Measurements from ENCODE around the gene WFDC1. TPM values are rescaled to one million over a fixed set of nuclear protein-coding genes. Genes with fewer than 3 reads are reported as not detected.

Gene WFDC1
- total RNA-seq, 5 donors from 2014 or later (not counting 1 experiment from before 2014, with no cell fraction given) = not detected

GRCh38 chr16:84277244-84277823 is 17.3 kb upstream of the WFDC1 start:
- Histone ChIP-seq H3K27ac (ENCODE audit: low read length) (no peak overlapping the region), H3K4me3 (ENCODE audit: control insufficient read depth in 1 of 2, extremely low read depth in 1 of 2, low read length in 1 of 2) (no peak overlapping the region), H3K9me3 (no peaks in the 10 kb centered on the region), H3K36me3 (ENCODE audit: control insufficient read depth in 2 of 2, extremely low read depth in 1 of 2, insufficient read depth in 1 of 2, low read length in 1 of 2) (no peaks in the 10 kb centered on the region), H3K4me1 (ENCODE audit: control insufficient read depth in 1 of 2, extremely low read depth in 1 of 2, insufficient read depth in 2 of 2, low read length in 2 of 2) (peaks cover 0 to 2% of the 10 kb centered on the region in 2 experiments), H3K27me3 (replicated peaks in 1 of 2; ENCODE audit: control insufficient read depth in 2 of 2, extremely low read depth in 1 of 2, insufficient read depth in 2 of 2, low read length in 1 of 2) (peaks cover 0 to 30% of the 10 kb centered on the region in 2 experiments)
- POLR2A ChIA-PET = no interaction called here
- CTCF ChIA-PET = interaction anchor here (0.7 to 1.5 kb wide), 5 partner anchors 8 to 446 kb away, joined by 3 to 4 read pairs (median 3); no protein-coding TSS in a partner anchor
- DNase-seq (peak; percentile 8 to 82 (median 57)), ATAC-seq (replicated peaks in 1 of 4) (peak; percentile 57 to 78 (median 65))
- H3K36me3 Mint-ChIP-seq = no peaks in the 10 kb centered on the region
- peaks cover 0 to 2% (median 0%) of the 10 kb centered on the region in 3 donors for H3K4me1 Mint-ChIP-seq
- 8% methylated on average over 5 of the region's 10 CpGs for WGBS (ENCODE audit: insufficient coverage)
- no peak overlapping the region for H3K27ac Mint-ChIP-seq
- peaks cover 7 to 15% of the 10 kb centered on the region in 2 donors for H3K27me3 Mint-ChIP-seq
- H3K4me3 Mint-ChIP-seq = no peak overlapping the region
- H3K9me3 Mint-ChIP-seq = no peaks in the 10 kb centered on the region

- Mint-ChIP-seq H3K27me3 (peaks cover 7 to 17% of the 10 kb centered on the region in 2 donors), H3K4me3 (no peak overlapping the region), H3K4me1 (peaks cover 0 to 2% (median 0%) of the 10 kb centered on the region in 3 donors), H3K27ac (no peak overlapping the region), H3K36me3 (no peaks in the 10 kb centered on the region), H3K9me3 (no peaks in the 10 kb centered on the region)
- H3K4me3 ChIP-seq (ENCODE audit: control insufficient read depth in 1 of 2, extremely low read depth in 1 of 2, low read length in 1 of 2) = no peak overlapping the region
- POLR2A ChIA-PET = no interaction called here
- WGBS (ENCODE audit: insufficient coverage) = 86% methylated on average over 9 of the region's 12 CpGs
- peaks cover 0 to 30% of the 10 kb centered on the region in 2 experiments for H3K27me3 ChIP-seq (replicated peaks in 1 of 2; ENCODE audit: control insufficient read depth in 2 of 2, extremely low read depth in 1 of 2, insufficient read depth in 2 of 2, low read length in 1 of 2)
- DNase-seq (no peak), ATAC-seq (replicated peaks in 1 of 4) (no peak)
- H3K4me1 ChIP-seq (ENCODE audit: control insufficient read depth in 1 of 2, extremely low read depth in 1 of 2, insufficient read depth in 2 of 2, low read length in 2 of 2) = peaks cover 0 to 2% of the 10 kb centered on the region in 2 experiments
- H3K27ac ChIP-seq (ENCODE audit: low read length) = no peak overlapping the region
- CTCF ChIA-PET = interaction anchor here in 1 of 2 donors (1.1 kb wide), 1 partner anchor 228 kb away, joined by 3 read pairs; no protein-coding TSS in a partner anchor
- H3K9me3 ChIP-seq = no peaks in the 10 kb centered on the region
- no peaks in the 10 kb centered on the region for H3K36me3 ChIP-seq (ENCODE audit: control insufficient read depth in 2 of 2, extremely low read depth in 1 of 2, insufficient read depth in 1 of 2, low read length in 1 of 2)
These were observed 16.3 kb upstream of the WFDC1 start for GRCh38 chr16:84278333-84278732.

- no peaks in the 10 kb centered on the region for H3K36me3 Mint-ChIP-seq
- ChIA-PET CTCF (no interaction called here), POLR2A (no interaction called here)
- Histone ChIP-seq H3K36me3 (ENCODE audit: control insufficient read depth in 2 of 2, extremely low read depth in 1 of 2, insufficient read depth in 1 of 2, low read length in 1 of 2) (no peaks in the 10 kb centered on the region), H3K4me3 (ENCODE audit: control insufficient read depth in 1 of 2, extremely low read depth in 1 of 2, low read length in 1 of 2) (no peak overlapping the region), H3K27me3 (replicated peaks in 1 of 2; ENCODE audit: control insufficient read depth in 2 of 2, extremely low read depth in 1 of 2, insufficient read depth in 2 of 2, low read length in 1 of 2) (peaks cover 0 to 30% of the 10 kb centered on the region in 2 experiments), H3K4me1 (ENCODE audit: control insufficient read depth in 1 of 2, extremely low read depth in 1 of 2, insufficient read depth in 2 of 2, low read length in 2 of 2) (peaks cover 0 to 2% of the 10 kb centered on the region in 2 experiments), H3K27ac (ENCODE audit: low read length) (no peak overlapping the region), H3K9me3 (no peaks in the 10 kb centered on the region)
- peaks cover 0 to 2% (median 0%) of the 10 kb centered on the region in 3 donors for H3K4me1 Mint-ChIP-seq
- H3K27ac Mint-ChIP-seq = no peak overlapping the region
- H3K4me3 Mint-ChIP-seq = no peak overlapping the region
- no peaks in the 10 kb centered on the region for H3K9me3 Mint-ChIP-seq
- peaks cover 7 to 17% of the 10 kb centered on the region in 2 donors for H3K27me3 Mint-ChIP-seq
- ATAC-seq (replicated peaks in 1 of 4) (no peak), DNase-seq (no peak)
- WGBS (ENCODE audit: insufficient coverage) = 59% methylated on average over 2 of the region's 6 CpGs
These were observed 15.7 kb upstream of the WFDC1 start for GRCh38 chr16:84278968-84279367.

GRCh38 chr16:84279881-84280280 is 14.8 kb upstream of the WFDC1 start:
- DNase-seq (no peak), ATAC-seq (replicated peaks in 1 of 4) (no peak)
- H3K27me3 ChIP-seq (replicated peaks in 1 of 2; ENCODE audit: control insufficient read depth in 2 of 2, extremely low read depth in 1 of 2, insufficient read depth in 2 of 2, low read length in 1 of 2) = peaks cover 0 to 23% of the 10 kb centered on the region in 2 experiments
- POLR2A ChIA-PET = no interaction called here
- no peaks in the 10 kb centered on the region for H3K36me3 ChIP-seq (ENCODE audit: control insufficient read depth in 2 of 2, extremely low read depth in 1 of 2, insufficient read depth in 1 of 2, low read length in 1 of 2)
- peaks cover 0 to 2% of the 10 kb centered on the region in 2 experiments for H3K4me1 ChIP-seq (ENCODE audit: control insufficient read depth in 1 of 2, extremely low read depth in 1 of 2, insufficient read depth in 2 of 2, low read length in 2 of 2)
- Mint-ChIP-seq H3K27me3 (peaks cover 7 to 17% of the 10 kb centered on the region in 2 donors), H3K36me3 (no peaks in the 10 kb centered on the region), H3K9me3 (no peaks in the 10 kb centered on the region), H3K4me1 (peaks cover 0 to 2% (median 0%) of the 10 kb centered on the region in 3 donors), H3K27ac (no peak overlapping the region), H3K4me3 (no peak overlapping the region)
- no peak overlapping the region for H3K27ac ChIP-seq (ENCODE audit: low read length)
- 88% methylated on average over 7 of the region's 12 CpGs for WGBS (ENCODE audit: insufficient coverage)
- no peak overlapping the region for H3K4me3 ChIP-seq (ENCODE audit: control insufficient read depth in 1 of 2, extremely low read depth in 1 of 2, low read length in 1 of 2)
- CTCF ChIA-PET = interaction anchor here in 1 of 2 donors (0.7 kb wide), 1 partner anchor 447 kb away, joined by 3 read pairs; no protein-coding TSS in a partner anchor
- no peaks in the 10 kb centered on the region for H3K9me3 ChIP-seq

GRCh38 chr16:84281074-84281473 is 13.6 kb upstream of the WFDC1 start:
- H3K4me3 ChIP-seq (ENCODE audit: control insufficient read depth in 1 of 2, extremely low read depth in 1 of 2, low read length in 1 of 2) = no peak overlapping the region
- Mint-ChIP-seq H3K36me3 (no peaks in the 10 kb centered on the region), H3K9me3 (no peaks in the 10 kb centered on the region), H3K27ac (no peak overlapping the region), H3K27me3 (peaks cover 4 to 16% of the 10 kb centered on the region in 2 donors), H3K4me1 (peaks cover 0 to 2% (median 0%) of the 10 kb centered on the region in 3 donors), H3K4me3 (no peak overlapping the region)
- 83% methylated on average over 1 of the region's 3 CpGs for WGBS (ENCODE audit: insufficient coverage)
- H3K4me1 ChIP-seq (ENCODE audit: control insufficient read depth in 1 of 2, extremely low read depth in 1 of 2, insufficient read depth in 2 of 2, low read length in 2 of 2) = peaks cover 0 to 2% of the 10 kb centered on the region in 2 experiments
- peaks cover 0 to 19% of the 10 kb centered on the region in 2 experiments for H3K27me3 ChIP-seq (replicated peaks in 1 of 2; ENCODE audit: control insufficient read depth in 2 of 2, extremely low read depth in 1 of 2, insufficient read depth in 2 of 2, low read length in 1 of 2)
- DNase-seq = peak in 1 of 35 experiments; percentile 16
- no peaks in the 10 kb centered on the region for H3K9me3 ChIP-seq
- no peak for ATAC-seq (replicated peaks in 1 of 4)
- no peak overlapping the region for H3K27ac ChIP-seq (ENCODE audit: low read length)
- no peaks in the 10 kb centered on the region for H3K36me3 ChIP-seq (ENCODE audit: control insufficient read depth in 2 of 2, extremely low read depth in 1 of 2, insufficient read depth in 1 of 2, low read length in 1 of 2)
- POLR2A ChIA-PET = no interaction called here
- CTCF ChIA-PET = no interaction called here

GRCh38 chr16:84282533-84282932 is 12.1 kb upstream of the WFDC1 start:
- Histone ChIP-seq H3K27me3 (replicated peaks in 1 of 2; ENCODE audit: control insufficient read depth in 2 of 2, extremely low read depth in 1 of 2, insufficient read depth in 2 of 2, low read length in 1 of 2) (peaks cover 0 to 20% of the 10 kb centered on the region in 2 experiments), H3K27ac (ENCODE audit: low read length) (no peak overlapping the region), H3K36me3 (ENCODE audit: control insufficient read depth in 2 of 2, extremely low read depth in 1 of 2, insufficient read depth in 1 of 2, low read length in 1 of 2) (no peaks in the 10 kb centered on the region), H3K9me3 (no peaks in the 10 kb centered on the region), H3K4me3 (ENCODE audit: control insufficient read depth in 1 of 2, extremely low read depth in 1 of 2, low read length in 1 of 2) (no peak overlapping the region), H3K4me1 (ENCODE audit: control insufficient read depth in 1 of 2, extremely low read depth in 1 of 2, insufficient read depth in 2 of 2, low read length in 2 of 2) (no peaks in the 10 kb centered on the region)
- 55% methylated on average over 5 of the region's 6 CpGs for WGBS (ENCODE audit: insufficient coverage)
- Mint-ChIP-seq H3K9me3 (no peaks in the 10 kb centered on the region), H3K36me3 (no peaks in the 10 kb centered on the region), H3K4me3 (no peak overlapping the region), H3K27ac (no peak overlapping the region), H3K27me3 (peaks cover 5 to 17% of the 10 kb centered on the region in 2 donors), H3K4me1 (peaks cover 0 to 2% (median 0%) of the 10 kb centered on the region in 3 donors)
- POLR2A ChIA-PET = no interaction called here
- DNase-seq (no peak), ATAC-seq (replicated peaks in 1 of 4) (no peak)
- CTCF ChIA-PET = interaction anchor here in 1 of 2 donors (0.6 kb wide), 1 partner anchor 9 kb away, joined by 3 read pairs; no protein-coding TSS in a partner anchor
